CD4-positive, alpha-beta T cell treated with Interleukin-21 for 1 hour (primary cell): ENCODE measurements around the gene FAM168A.
"Not testable (repeated sequence)": the region's sequence is repeated elsewhere in the genome, so short reads cannot be mapped to it uniquely, and the experiment has no call there.

Experiments used
- DNase-seq: peaks from one replicate; pipeline ENCODE4 v3.0.0-alpha.2; 2020

FAM168A gene

GRCh38 chr11:73591743-73592142 lies 6.2 kb downstream of the FAM168A start:
- DNase-seq = no peak

DNA sequence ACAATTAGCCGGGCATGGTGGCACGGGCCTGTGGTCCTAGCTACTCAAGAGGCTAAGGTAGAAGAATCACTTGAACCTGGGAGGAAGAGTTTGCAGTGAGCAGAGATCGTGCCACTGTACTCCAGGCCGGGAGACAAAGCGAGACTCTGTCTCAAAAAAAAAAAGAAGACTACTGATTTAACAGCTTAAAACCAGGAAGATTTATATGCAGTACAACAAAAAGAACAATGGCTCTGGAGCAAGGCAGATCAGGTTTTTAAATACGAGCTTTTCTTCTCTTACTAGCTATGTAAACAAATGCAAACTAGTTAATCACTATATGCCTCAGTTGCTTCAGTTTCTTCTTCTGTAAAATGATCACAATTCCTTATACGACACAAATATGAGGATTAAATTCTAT lies 6.9 kb downstream of the FAM168A start:
- DNase-seq = no peak

DNA sequence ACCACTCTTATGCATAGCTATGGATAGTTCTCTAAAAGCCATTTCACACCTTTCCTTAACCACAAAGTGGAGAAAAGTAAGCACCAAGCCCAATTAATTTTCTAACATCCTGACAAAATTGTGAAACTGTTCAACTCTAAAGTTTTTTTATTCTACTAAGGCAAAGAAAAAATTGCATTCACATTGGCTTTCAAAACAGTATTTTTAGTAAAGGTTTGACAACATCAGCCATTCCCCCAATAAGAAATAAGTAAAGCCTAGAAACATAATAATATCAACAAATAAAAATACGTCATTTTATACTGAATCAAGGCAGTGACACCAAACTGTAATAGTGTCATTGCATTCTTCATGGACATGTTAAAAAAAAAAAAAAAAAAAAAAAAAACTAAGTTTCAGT lies 11.1 kb downstream of the FAM168A start:
- no peak for DNase-seq

- DNase-seq = no peak
Observed at GRCh38 chr11:73585834-73586575, 11.9 kb downstream of the FAM168A start.

GRCh38 chr11:73584831-73585230 lies 13.1 kb downstream of the FAM168A start:
- no peak for DNase-seq

DNA sequence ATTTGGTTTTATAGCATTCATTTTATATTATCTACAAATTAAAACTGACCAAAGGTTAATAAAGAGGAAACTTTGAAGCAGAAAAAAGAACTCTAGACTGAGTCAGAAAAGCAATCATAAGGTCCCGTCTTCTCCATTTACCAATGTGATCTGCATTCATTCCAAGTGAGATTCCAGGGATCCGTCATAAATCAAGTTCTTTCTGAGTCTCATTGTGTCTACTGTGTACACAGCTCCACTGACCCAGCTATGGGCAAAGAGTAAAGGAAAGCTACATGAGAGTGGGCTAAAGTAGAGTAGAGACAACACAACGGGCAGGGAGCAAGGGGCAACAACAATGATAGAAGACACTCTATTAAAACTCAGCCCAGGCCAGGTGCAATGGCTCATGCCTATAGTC lies 15.3 kb downstream of the FAM168A start:
- no peak for DNase-seq

GRCh38 chr11:73580749-73581148 lies 17.2 kb downstream of the FAM168A start:
- not testable (repeated sequence) for DNase-seq

- DNase-seq = no peak
Observed at GRCh38 chr11:73579641-73580434, 18.1 kb downstream of the FAM168A start.

GRCh38 chr11:73578592-73579185 lies 19.2 kb downstream of the FAM168A start:
- no peak for DNase-seq

GRCh38 chr11:73577496-73577917 lies 20.4 kb downstream of the FAM168A start:
- DNase-seq = no peak

- no peak for DNase-seq
Observed at GRCh38 chr11:73576185-73576614, 21.7 kb downstream of the FAM168A start.

GRCh38 chr11:73571982-73572381 lies 25.9 kb downstream of the FAM168A start:
- DNase-seq = not testable (repeated sequence)

- no peak for DNase-seq
Observed at GRCh38 chr11:73570415-73571114, 27.3 kb downstream of the FAM168A start.

DNA sequence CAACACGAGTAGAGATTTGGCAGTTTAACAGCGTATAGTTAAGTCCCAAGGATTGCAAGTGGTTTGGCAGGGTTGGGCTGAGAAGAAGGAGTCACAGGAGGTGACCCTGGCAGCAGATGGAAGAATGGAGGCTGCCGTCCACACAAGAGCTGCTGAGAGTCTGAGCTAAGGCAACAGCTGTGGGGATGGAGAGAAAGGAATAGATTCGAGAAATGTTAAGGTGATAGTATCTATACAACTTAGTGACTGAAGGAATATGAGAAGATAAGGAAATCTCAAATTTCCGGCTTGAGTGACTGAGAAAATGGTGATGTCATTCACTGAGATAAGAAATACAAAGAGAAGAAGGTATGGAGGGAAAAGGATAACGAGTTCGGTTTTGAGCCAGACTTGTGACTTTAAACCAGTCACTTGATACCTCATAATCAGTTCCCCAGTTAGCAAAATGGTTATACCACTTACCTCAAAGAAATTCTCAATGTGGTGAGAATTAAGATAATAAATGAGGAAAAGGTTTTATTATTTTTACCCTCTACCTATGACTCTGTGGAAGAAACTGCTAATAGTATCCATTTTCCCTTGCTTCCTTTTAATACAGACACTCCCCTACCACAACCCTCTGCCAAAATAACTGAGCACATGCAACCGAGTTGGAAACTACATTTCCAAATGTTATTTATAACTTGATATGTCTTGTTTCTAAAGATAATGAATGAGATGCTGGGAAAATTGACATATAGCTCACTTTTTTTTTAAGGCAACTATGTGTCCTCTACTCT lies 30.7 kb downstream of the FAM168A start:
- DNase-seq = no peak

- DNase-seq = no peak
Observed at GRCh38 chr11:73566422-73566821, 31.5 kb downstream of the FAM168A start.

GRCh38 chr11:73565804-73566203 lies 32.1 kb downstream of the FAM168A start:
- DNase-seq = no peak

GRCh38 chr11:73564903-73565302 lies 33.0 kb downstream of the FAM168A start:
- DNase-seq = no peak

- DNase-seq = no peak
Observed at GRCh38 chr11:73563539-73564200, 34.2 kb downstream of the FAM168A start.

- DNase-seq = no peak
Observed at GRCh38 chr11:73559743-73560142, 38.2 kb downstream of the FAM168A start.

DNA sequence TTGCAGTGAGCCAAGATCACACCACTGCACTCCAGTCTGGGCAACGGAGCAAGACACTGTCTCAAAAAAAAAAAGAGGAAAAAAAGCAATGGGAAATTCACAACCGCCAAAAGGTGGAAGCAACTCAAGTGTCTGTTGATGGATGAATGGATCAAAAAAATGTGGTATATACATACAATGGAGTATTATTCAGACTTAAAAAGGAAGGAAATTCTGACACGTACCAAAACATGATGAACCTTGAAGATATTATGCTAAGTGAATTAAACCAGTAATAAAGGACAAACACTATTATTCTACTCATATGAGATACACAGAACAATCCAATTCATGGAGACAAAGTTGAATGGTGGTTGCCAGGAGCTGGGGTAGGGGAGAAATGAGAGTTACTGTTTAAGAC lies 40.9 kb downstream of the FAM168A start:
- no peak for DNase-seq

- no peak for DNase-seq
Observed at GRCh38 chr11:73555615-73556014, 42.3 kb downstream of the FAM168A start.
